Neural cell (in vitro differentiated cells): ENCODE results near the gene CILP. TPM values are rescaled to one million over a fixed set of nuclear protein-coding genes. Genes with fewer than 3 reads are reported as not detected.

Source experiments
- H2AFZ ChIP-seq: fragments of 200-600, 300-800 bp; sonication (generic), shearing (Covaris generic); 2 replicates; pipeline ENCODE4 v1.6.0; 2014; ENCODE audit warnings: low read depth, mild to moderate bottlenecking, antibody characterized with exemption, low read length, moderate library complexity
- H3F3A ChIP-seq: fragments of 200-600 bp; shearing (Covaris generic); 2 replicates; pipeline ENCODE4 v1.6.1; 2016; ENCODE audit warnings: mild to moderate bottlenecking, moderate library complexity, mixed read lengths, antibody characterized with exemption, low read length; ENCODE audit not compliant: insufficient read depth, poor library complexity, severe bottlenecking
- H3K27ac ChIP-seq: fragments of 200-600, 300-800 bp; sonication (generic), shearing (Covaris generic); 2 replicates; pipeline ENCODE4 v1.5.1; 2014; ENCODE audit warnings: mild to moderate bottlenecking, low read length, moderate library complexity
- H3K27me3 ChIP-seq: fragments of 300-800, 200-600 bp; sonication (generic), shearing (Covaris generic); 2 replicates; pipeline ENCODE4 v1.6.0; 2014; ENCODE audit warnings: mild to moderate bottlenecking, low read depth, low read length, moderate library complexity; ENCODE audit not compliant: insufficient read depth
- H3K36me3 ChIP-seq: fragments of 300-800, 200-600 bp; sonication (generic), shearing (Covaris generic); 2 replicates; pipeline ENCODE4 v1.5.1; 2014; ENCODE audit warnings: mild to moderate bottlenecking, antibody characterized with exemption, low read length, moderate library complexity; ENCODE audit not compliant: insufficient read depth
- H3K4me2 ChIP-seq: fragments of 300-800, 200-600 bp; sonication (generic), shearing (Covaris generic); 2 replicates; pipeline ENCODE4 v1.6.0; 2014; ENCODE audit warnings: mild to moderate bottlenecking, low read length
- H3K4me3 ChIP-seq: fragments of 300-800, 200-600 bp; sonication (generic), shearing (Covaris generic); 2 replicates; pipeline ENCODE4 v1.5.1; 2014; ENCODE audit warnings: mild to moderate bottlenecking, low read length, moderate library complexity
- H3K79me2 ChIP-seq: fragments of 200-600 bp; shearing (Covaris generic); replicated peaks from 2 replicates; pipeline ENCODE4 v1.6.0; 2014; ENCODE audit warnings: mild to moderate bottlenecking, low read length, moderate library complexity; ENCODE audit not compliant: insufficient read depth
- H3K9ac ChIP-seq: fragments of 300-800, 200-600 bp; sonication (generic), shearing (Covaris generic); 2 replicates; pipeline ENCODE4 v1.6.1; 2016; ENCODE audit warnings: mild to moderate bottlenecking, low read length, mixed read lengths
- H3K9me2 ChIP-seq: fragments of 200-600 bp; shearing (Covaris generic); 2 replicates; pipeline ENCODE4 v1.6.1; 2016; ENCODE audit warnings: mild to moderate bottlenecking, low read length, mixed read lengths; ENCODE audit not compliant: insufficient read depth
- H3K9me3 ChIP-seq: fragments of 200-600, 300-800 bp; sonication (generic), shearing (Covaris generic); 2 replicates; pipeline ENCODE4 v1.6.1; 2016; ENCODE audit warnings: mild to moderate bottlenecking, mixed run types, low read length, moderate library complexity, mixed read lengths
- H4K20me1 ChIP-seq: fragments of 200-600 bp; shearing (Covaris generic); 2 replicates; pipeline ENCODE4 v1.6.1; 2016; ENCODE audit warnings: mild to moderate bottlenecking, mixed run types; ENCODE audit not compliant: insufficient read depth
- CTCF ChIP-seq: fragments of 450-650 bp; IDR thresholded peaks from 2 replicates; pipeline ENCODE4 v1.5.1; 2014; ENCODE audit warnings: antibody characterized with exemption, mild to moderate bottlenecking, moderate library complexity; ENCODE audit not compliant: poor library complexity, severe bottlenecking
- EP300 ChIP-seq: fragments of 450-650 bp; conservative IDR thresholded peaks from 2 replicates; pipeline ENCODE4 v1.6.1; 2014; ENCODE audit warnings: antibody characterized with exemption, mild to moderate bottlenecking, moderate library complexity; ENCODE audit not compliant: poor library complexity, severe bottlenecking
- EZH2 ChIP-seq: fragments of 200-600, 300-800 bp; shearing (Covaris generic), sonication (generic); IDR thresholded peaks from 2 replicates; pipeline ENCODE4 v1.6.1; 2014; ENCODE audit warnings: antibody characterized with exemption, low read length, borderline replicate concordance, mild to moderate bottlenecking; ENCODE audit not compliant: insufficient read depth, poor library complexity, severe bottlenecking
- MXI1 ChIP-seq: fragments of 450-650 bp; conservative IDR thresholded peaks from 2 replicates; pipeline ENCODE4 v1.6.1; 2014; ENCODE audit warnings: antibody characterized with exemption, mild to moderate bottlenecking; ENCODE audit not compliant: poor library complexity, severe bottlenecking
- POLR2AphosphoS5 ChIP-seq: IDR thresholded peaks from 2 replicates; pipeline ENCODE4 v1.6.1; 2012
- RAD21 ChIP-seq: fragments of 450-650 bp; conservative IDR thresholded peaks from 2 replicates; pipeline ENCODE4 v1.6.1; 2014; ENCODE audit warnings: antibody characterized with exemption, mild to moderate bottlenecking, moderate library complexity
- REST ChIP-seq: IDR thresholded peaks from 2 replicates; pipeline ENCODE4 v1.6.1; 2012; ENCODE audit warnings: borderline replicate concordance
- SMC3 ChIP-seq: fragments of 450-650 bp; conservative IDR thresholded peaks from 2 replicates; pipeline ENCODE4 v1.6.1; 2014; ENCODE audit warnings: antibody characterized with exemption, mild to moderate bottlenecking, moderate library complexity; ENCODE audit not compliant: poor library complexity
- TAF1 ChIP-seq: IDR thresholded peaks from 2 replicates; pipeline ENCODE4 v1.6.1; 2012; ENCODE audit warnings: low read depth
- polyA plus RNA-seq: library from polyadenylated mRNA; depleted of rRNA; stranded (reverse); fragments of >200 nt; gene quantifications from 2 replicates; pipeline ENCODE4 v1.2.3, GENCODE V29; 2014

The CILP gene
- polyA plus RNA-seq, 1 donor from 2014 or later: 1.4 TPM

DNA sequence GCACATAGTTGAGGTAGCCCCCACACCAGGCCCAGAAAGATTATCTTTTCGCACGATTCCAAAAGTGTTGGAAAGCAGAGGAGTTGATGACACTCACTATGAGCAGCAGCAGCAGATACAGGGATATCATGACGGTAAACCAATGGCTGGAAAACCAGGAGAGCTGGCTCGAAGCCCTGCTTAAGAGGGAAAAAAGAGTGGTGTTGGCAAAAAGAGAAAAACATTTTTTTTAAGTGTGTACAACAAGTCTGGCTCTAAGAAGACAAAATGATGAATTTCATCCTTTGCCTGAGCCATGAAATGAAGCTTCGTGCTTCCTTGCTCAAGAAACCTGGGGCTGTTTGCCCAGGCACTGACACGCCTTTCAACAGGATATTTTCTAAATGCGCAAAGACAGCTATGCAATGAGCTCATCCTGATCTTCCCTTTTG lies 48.1 kb upstream of the CILP start:
- Histone ChIP-seq H3K4me2 (no peak overlapping the region), H3K27ac (no peak overlapping the region)

More for the DNA sequence above, 48.1 kb upstream of the CILP start:
- Histone ChIP-seq H3F3A (no peaks in the 10 kb centered on the region), H4K20me1 (no peaks in the 10 kb centered on the region), H3K79me2 (no peaks in the 10 kb centered on the region), H3K4me3 (no peak overlapping the region), H3K36me3 (peaks cover 6% of the 10 kb centered on the region), H3K9me2 (no peaks in the 10 kb centered on the region), H3K27me3 (no peaks in the 10 kb centered on the region), H3K9me3 (no peaks in the 10 kb centered on the region), H2AFZ (no peak overlapping the region), H3K9ac (no peak overlapping the region)
- TF ChIP-seq SMC3: no peak
- no peak for TF ChIP-seq TAF1
- no peak for TF ChIP-seq CTCF
- TF ChIP-seq EP300: no peak
- TF ChIP-seq MXI1: no peak
- no peak for TF ChIP-seq RAD21
- TF ChIP-seq EZH2: no peak
- TF ChIP-seq POLR2AphosphoS5: no peak
- no peak for TF ChIP-seq REST
